Progenitor cell of endocrine pancreas (in vitro differentiated cells): ENCODE results near the gene RBM19. TPM values are rescaled to one million over a fixed set of nuclear protein-coding genes. Genes with fewer than 3 reads are reported as not detected.

Experiments used
- DNase-seq: peaks from one replicate; pipeline ENCODE4 v3.0.0; 2021; ENCODE audit warnings: low spot score; ENCODE audit not compliant: unreplicated experiment
- H3K27ac Mint-ChIP-seq: 2 replicates; pipeline ENCODE4 v1.8.0; 2021; ENCODE audit warnings: mild to moderate bottlenecking, moderate library complexity, mixed read lengths
- H3K27me3 Mint-ChIP-seq: 2 replicates; pipeline ENCODE4 v1.8.0; 2021; ENCODE audit warnings: mixed read lengths
- H3K36me3 Mint-ChIP-seq: 2 replicates; pipeline ENCODE4 v1.8.0; 2022; ENCODE audit warnings: mixed read lengths; ENCODE audit not compliant: insufficient read depth
- H3K4me1 Mint-ChIP-seq: 2 replicates; pipeline ENCODE4 v1.8.0; 2021; ENCODE audit warnings: low read depth, mixed read lengths
- H3K4me3 Mint-ChIP-seq: 2 replicates; pipeline ENCODE4 v1.8.0; 2021; ENCODE audit warnings: low read depth, mild to moderate bottlenecking, moderate library complexity, mixed read lengths
- H3K9me3 Mint-ChIP-seq: 2 replicates; pipeline ENCODE4 v1.8.0; 2021; ENCODE audit warnings: low read depth, mixed read lengths
- total RNA-seq: library from RNA; stranded (reverse); gene quantifications from 2 replicates; pipeline ENCODE4 v1.2.1, GENCODE V29; 2021
- TF ChIP-seq, protein P1 (sequence below): fragments of 200-600 bp; sonication (generic); IDR thresholded peaks from one replicate; pipeline ENCODE4 v1.5.0; 2021; ENCODE audit warnings: antibody characterized with exemption, mild to moderate bottlenecking; ENCODE audit not compliant: unreplicated experiment

RBM19 gene
- total RNA-seq, 1 donor from 2014 or later = 39.4 TPM

DNA sequence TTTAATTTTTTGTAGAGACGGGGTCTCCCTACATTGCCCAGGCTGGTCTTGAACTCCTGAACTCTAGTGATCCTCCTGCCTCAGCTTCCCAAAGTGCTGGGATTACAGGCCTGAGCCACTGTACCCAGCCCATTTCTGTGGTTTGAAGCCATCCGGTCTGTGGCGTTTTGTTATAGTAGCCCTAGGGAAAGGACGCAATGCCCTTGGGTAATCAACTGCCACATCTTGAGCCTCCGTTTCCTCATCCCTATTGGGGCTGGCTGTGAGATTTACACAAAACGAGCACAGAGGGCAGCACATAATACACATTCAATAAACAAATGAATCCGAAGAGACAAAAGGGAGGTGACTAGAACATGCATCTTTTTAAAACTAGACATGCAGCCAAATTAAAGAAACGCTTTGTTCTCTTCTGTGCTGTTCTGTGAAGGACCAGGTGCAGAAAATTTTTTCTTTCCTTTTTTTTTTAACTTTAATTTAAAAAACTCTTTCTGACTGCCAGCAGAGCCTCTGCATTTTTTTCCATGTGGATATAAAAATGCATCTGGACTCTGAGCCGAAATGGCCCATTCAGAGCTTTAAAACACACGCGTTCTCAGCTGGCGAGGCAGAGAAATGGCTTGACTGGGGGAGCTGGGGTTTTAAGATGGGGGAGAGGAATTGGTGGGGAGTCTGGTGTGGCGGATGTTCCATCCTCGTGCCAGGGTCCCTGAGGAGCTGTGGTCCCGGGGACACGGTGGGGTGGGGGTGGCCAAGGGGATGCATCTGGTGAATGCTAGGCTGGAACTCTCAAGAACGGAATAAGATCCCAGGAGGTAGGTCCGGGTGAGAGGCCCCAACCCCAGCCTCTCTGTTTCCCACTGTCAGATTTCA lies 119.0 kb downstream of the RBM19 start:
- TF ChIP-seq, protein P1, sequence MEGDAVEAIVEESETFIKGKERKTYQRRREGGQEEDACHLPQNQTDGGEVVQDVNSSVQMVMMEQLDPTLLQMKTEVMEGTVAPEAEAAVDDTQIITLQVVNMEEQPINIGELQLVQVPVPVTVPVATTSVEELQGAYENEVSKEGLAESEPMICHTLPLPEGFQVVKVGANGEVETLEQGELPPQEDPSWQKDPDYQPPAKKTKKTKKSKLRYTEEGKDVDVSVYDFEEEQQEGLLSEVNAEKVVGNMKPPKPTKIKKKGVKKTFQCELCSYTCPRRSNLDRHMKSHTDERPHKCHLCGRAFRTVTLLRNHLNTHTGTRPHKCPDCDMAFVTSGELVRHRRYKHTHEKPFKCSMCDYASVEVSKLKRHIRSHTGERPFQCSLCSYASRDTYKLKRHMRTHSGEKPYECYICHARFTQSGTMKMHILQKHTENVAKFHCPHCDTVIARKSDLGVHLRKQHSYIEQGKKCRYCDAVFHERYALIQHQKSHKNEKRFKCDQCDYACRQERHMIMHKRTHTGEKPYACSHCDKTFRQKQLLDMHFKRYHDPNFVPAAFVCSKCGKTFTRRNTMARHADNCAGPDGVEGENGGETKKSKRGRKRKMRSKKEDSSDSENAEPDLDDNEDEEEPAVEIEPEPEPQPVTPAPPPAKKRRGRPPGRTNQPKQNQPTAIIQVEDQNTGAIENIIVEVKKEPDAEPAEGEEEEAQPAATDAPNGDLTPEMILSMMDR = no peak
- no peaks in the 10 kb centered on the region for H3K4me1 Mint-ChIP-seq
- no peaks in the 10 kb centered on the region for H3K9me3 Mint-ChIP-seq
- no peak overlapping the region for H3K4me3 Mint-ChIP-seq
- peaks cover 7% of the 10 kb centered on the region for H3K36me3 Mint-ChIP-seq
- DNase-seq = no peak
- peaks cover 4% of the 10 kb centered on the region for H3K27me3 Mint-ChIP-seq
- H3K27ac Mint-ChIP-seq = no peak overlapping the region

DNA sequence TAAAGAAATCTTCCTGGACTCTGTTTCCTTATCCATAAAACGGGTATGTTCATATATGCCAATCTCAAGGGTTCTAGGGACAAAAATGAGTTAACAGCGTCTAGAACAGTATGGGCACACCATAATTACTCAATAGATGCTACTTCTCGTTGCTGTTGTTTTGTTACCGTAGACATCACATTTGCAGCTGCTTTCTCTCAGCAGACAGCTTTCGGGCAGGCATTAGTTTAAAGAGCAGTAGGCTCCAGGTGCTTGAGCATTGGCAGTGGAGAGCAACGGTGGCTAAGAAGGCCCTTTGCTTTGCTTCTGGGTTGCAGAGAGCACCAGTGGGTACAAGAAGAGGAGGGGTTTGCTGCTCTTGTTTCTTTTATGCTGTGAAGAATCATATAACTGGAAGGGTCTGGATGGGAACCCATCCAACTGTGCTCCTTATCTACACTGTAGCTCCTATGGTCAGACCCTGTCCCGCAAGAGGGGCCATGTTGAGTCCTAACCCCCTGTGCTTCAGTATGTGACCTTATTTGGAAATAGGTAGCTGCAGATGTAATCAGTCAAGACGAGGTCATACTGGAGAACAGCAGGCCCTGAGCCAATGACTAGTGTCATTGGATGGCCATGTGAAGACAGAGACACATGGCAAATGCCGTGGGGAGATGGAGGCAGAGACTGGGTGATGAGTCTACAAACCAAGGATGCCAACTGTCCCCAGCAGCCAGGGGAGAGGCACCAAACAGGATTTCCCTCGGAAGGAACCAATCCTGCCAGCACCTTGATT lies 120.0 kb downstream of the RBM19 start:
- Mint-ChIP-seq H3K4me3 (no peak overlapping the region), H3K9me3 (no peaks in the 10 kb centered on the region), H3K27ac (no peak overlapping the region), H3K36me3 (peaks cover 7% of the 10 kb centered on the region), H3K4me1 (no peaks in the 10 kb centered on the region), H3K27me3 (peaks cover 4% of the 10 kb centered on the region)
- TF ChIP-seq, protein P1 = no peak
- DNase-seq = no peak

DNA sequence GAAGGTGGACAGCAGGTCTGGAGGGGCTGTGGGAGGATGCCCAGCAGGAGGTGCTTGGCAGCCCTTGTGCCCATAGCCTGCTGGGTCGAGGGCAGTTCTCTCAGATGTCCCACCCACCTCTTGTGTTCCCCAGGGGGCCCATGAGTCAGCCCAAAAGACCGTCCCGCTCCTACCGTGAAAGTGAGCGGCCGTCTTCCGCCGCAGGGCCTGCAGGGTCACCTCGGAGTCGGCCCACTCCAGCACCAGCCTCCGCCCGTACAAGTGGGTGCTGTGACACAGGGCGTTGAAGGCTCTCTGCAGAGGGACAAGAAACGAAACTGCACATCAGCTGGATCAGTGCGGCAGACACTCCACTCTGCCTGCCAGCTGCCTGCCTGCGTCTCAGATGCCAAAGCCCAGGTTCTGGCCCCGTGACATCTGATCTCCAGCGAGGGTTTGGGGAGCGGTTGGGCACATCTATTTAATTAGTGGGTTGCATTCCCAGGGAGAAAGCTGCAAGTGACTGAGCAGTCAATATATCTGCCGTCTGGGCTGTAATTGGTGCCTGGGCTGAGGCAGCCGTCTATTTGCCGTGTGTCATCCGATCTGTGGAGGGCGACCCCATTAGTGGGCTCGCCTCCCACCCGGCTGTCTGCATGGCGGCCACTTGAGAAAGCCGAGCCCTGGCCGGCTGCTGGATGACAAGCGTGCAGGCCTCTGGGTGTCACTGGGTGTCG lies 121.5 kb downstream of the RBM19 start:
- TF ChIP-seq, protein P1 = no peak
- Mint-ChIP-seq H3K9me3 (no peaks in the 10 kb centered on the region), H3K27ac (no peak overlapping the region), H3K36me3 (peaks cover 7% of the 10 kb centered on the region), H3K4me1 (no peaks in the 10 kb centered on the region), H3K4me3 (no peak overlapping the region), H3K27me3 (peaks cover 4% of the 10 kb centered on the region)
- DNase-seq = no peak

DNA sequence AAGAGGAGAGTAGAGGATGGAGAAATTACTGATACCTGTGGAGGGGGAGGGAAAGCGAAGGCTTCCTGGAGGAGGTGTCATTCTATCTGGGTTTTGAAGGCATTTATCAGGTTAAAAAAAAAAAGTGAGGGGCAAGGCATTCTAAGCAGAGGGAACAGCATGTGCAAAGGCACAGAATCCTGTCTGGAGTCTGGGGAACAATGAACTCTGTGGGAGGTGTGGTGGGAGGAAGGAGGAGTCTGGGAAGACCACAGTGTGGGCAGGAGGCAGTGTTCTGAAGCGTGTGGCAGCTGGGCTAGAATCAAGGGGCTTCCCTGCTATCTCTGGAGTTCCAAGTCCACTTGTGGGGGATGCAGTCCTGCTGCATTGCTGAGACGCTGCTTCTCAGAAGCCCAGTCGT lies 123.4 kb downstream of the RBM19 start:
- Mint-ChIP-seq H3K36me3 (peaks cover 6% of the 10 kb centered on the region), H3K27ac (no peak overlapping the region)

More for the DNA sequence above, 123.4 kb downstream of the RBM19 start:
- DNase-seq = no peak
- Mint-ChIP-seq H3K9me3 (no peaks in the 10 kb centered on the region), H3K4me3 (no peak overlapping the region), H3K4me1 (peaks cover 3% of the 10 kb centered on the region), H3K27me3 (no peaks in the 10 kb centered on the region)
- TF ChIP-seq, protein P1 = no peak
